Heart left ventricle (tissue), 16 donors: ENCODE measurements around the gene ZKSCAN4. TPM values are rescaled to one million over a fixed set of nuclear protein-coding genes. Genes with fewer than 3 reads are reported as not detected.

Experiments
- ATAC-seq, 4 donors: fragments of 200-7000 bp; cut with Tn5 transposase; one replicate each; pipeline ENCODE4 v1.9.1; 2020 to 2022; ENCODE audit warnings: moderate library complexity in 4 of 4, mild to moderate bottlenecking in 3 of 4, moderate number of reproducible peaks in 1 of 4
- DNase-seq, 5 donors: peaks; one replicate each; pipeline ENCODE4 v3.0.0-alpha.2; 2020
- H3K27ac ChIP-seq, 12 donors: fragments of 200-600 bp; sonication (generic) in 4 of 12; one replicate each; pipeline versions ENCODE4 v1.5.0 to v1.8.0; 2016 to 2022; ENCODE audit warnings: mild to moderate bottlenecking in 2 of 12
- H3K27me3 ChIP-seq, 9 donors: fragments of 200-600 bp; sonication (generic) in 2 of 9; one replicate each; pipeline versions ENCODE4 v1.5.1 to v1.8.0; 2016 to 2022; ENCODE audit warnings: mild to moderate bottlenecking in 3 of 9
- H3K36me3 ChIP-seq, 9 donors: fragments of 200-600 bp; sonication (generic) in 2 of 9; one replicate each; pipeline versions ENCODE4 v1.5.0 to v1.8.0; 2018 to 2022; ENCODE audit warnings: mild to moderate bottlenecking in 2 of 9
- H3K4me1 ChIP-seq, 12 donors: fragments of 200-600 bp; sonication (generic) in 4 of 12; one replicate each; pipeline versions ENCODE4 v1.5.0 to v1.8.0; 2016 to 2022; ENCODE audit warnings: mild to moderate bottlenecking in 3 of 12
- H3K4me3 ChIP-seq, 12 donors: fragments of 200-600 bp; sonication (generic) in 4 of 12; one replicate each; pipeline versions ENCODE4 v1.5.0 to v1.8.0; 2017 to 2022; ENCODE audit warnings: mild to moderate bottlenecking in 9 of 12, moderate library complexity in 4 of 12
- H3K9me3 ChIP-seq, 12 donors: fragments of 200-600 bp; sonication (generic) in 4 of 12; one replicate each; pipeline versions ENCODE4 v1.5.0 to v1.8.0; 2016 to 2022; ENCODE audit warnings: mild to moderate bottlenecking in 1 of 12
- CTCF ChIP-seq, 12 donors: fragments of 200-600 bp; sonication (generic) in 4 of 12; IDR thresholded peaks; one replicate each; pipeline versions ENCODE4 v1.5.0 to v1.8.0; 2018 to 2022; ENCODE audit warnings: antibody characterized with exemption in 12 of 12, mild to moderate bottlenecking in 5 of 12
- POLR2A ChIP-seq, 2 donors: fragments of 450-650 bp; IDR thresholded peaks; one replicate each; pipeline ENCODE4 v1.6.1; 2017; ENCODE audit warnings: antibody characterized with exemption in 2 of 2, mild to moderate bottlenecking in 2 of 2, moderate library complexity in 2 of 2
- WGBS, 4 donors: extraction: QIAGEN DNeasy Blood & Tissue Kit in 2 of 4; methylation state at CpG; one replicate each; pipeline versions ENCODE4 v1.1.5 to v1.1.7; 2013 to 2018; 5-methylcytosine and 5-hydroxymethylcytosine counted together
- intact Hi-C, 10 donors: fragments of 100-400 bp; cut with DNase I; formaldehyde crosslinking; loops; one replicate each; pipeline versions ENCODE4 v1.11.1 to v1.14.2; 2022
- polyA plus RNA-seq, 2 donors: library from polyadenylated mRNA; stranded (reverse); fragments of 200-250 nt; gene quantifications; one replicate each; pipeline ENCODE4 v1.2.3, GENCODE V29; 2013
- total RNA-seq, 9 donors: library from RNA; depleted of rRNA in 2 of 9; stranded (reverse); fragments of >200 nt in 2 of 9; fragmentation: NEBNext Ultra II Directional in 3 of 9; extraction: Animal tissue kit (Norgen Biotek cat#: 25700) in 3 of 9; gene quantifications; one replicate each; pipeline versions ENCODE4 v1.1.0 to v1.2.4, GENCODE V29; 2016 to 2023
- donor health status: ischemic (EF 13 %, LVEDD 7.1; RV severe dilation, severe dysfunction).
- donor health status: healthy with polysubstance abuse.
- donor health status: DM: no; HTN: yes; CAD: no.
- donor health status: DM: no; HTN: no; CAD: no.
- donor health status: ischemic (EF 25% LVEDD 6.9; RV normal size, moderate dysfunction).
- donor health status: ischemic (EF 25% LVEDD 5.7; RV mildly dilated, moderate dysfunction).
- donor health status: healthy.
- donor health status: DM: yes; HTN: yes; CAD: no.
- donor health status: ischemic (EF 35%, LVEDD 5.7; RV mildly dilated, moderate dysfunction).
- donor health status: nonischemic (EF 11% LVEDD 7.7; RV severe dilation, severe dysfunction).
- donor health status: DM: yes; HTN: yes; CAD: no.
- donor health status: PGD.
- donor health status: ischemic (EF 29% LVEDD 5.4; RV normal size, mild dysfunction).
- donor health status: nonischemic (EF 23%, LVEDD 6.1; RV moderate dilation, normal function).

The ZKSCAN4 gene
- total and polyA plus RNA-seq, 11 donors, result 1.5 to 5.0 (median 2.4) TPM

GRCh38 chr6:28235912-28236452, 16.1 kb downstream of the ZKSCAN4 start:
- H3K27me3 ChIP-seq, result no peaks in the 10 kb centered on the region
- TF ChIP-seq POLR2A (IDR thresholded peaks at IDR 0.05) (no peak), CTCF (IDR thresholded peaks at IDR 0.05) (no peak)
- peaks cover 0 to 7% (median 0%) of the 10 kb centered on the region in 12 donors for H3K9me3 ChIP-seq
- H3K4me3 ChIP-seq, result no peak overlapping the region
- H3K27ac ChIP-seq, result no peak overlapping the region
- H3K4me1 ChIP-seq, result peaks cover 0 to 11% (median 0%) of the 10 kb centered on the region in 12 donors
- peaks cover 0 to 62% (median 39%) of the 10 kb centered on the region in 9 donors for H3K36me3 ChIP-seq
- WGBS, 4 donors, result 86 to 89% (median 87%) methylated on average over 3 of the region's 3 CpGs
- no peak for DNase-seq
- no peak for ATAC-seq
- intact Hi-C loops, result no loop called here

DNA sequence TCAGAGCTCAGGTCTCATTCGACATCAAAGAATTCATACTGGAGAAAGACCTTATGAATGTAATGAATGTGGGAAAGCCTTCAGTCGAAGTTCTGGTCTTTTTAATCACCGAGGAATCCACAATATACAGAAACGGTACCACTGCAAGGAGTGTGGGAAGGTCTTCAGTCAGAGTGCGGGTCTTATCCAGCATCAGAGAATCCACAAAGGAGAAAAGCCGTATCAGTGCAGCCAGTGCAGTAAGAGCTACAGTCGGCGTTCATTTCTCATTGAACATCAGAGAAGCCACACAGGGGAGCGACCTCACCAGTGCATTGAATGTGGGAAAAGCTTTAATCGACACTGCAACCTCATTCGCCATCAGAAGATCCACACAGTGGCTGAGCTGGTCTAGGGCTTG, 19.3 kb downstream of the ZKSCAN4 start:
- H3K36me3 ChIP-seq, result peaks cover 0 to 82% (median 66%) of the 10 kb centered on the region in 9 donors
- intact Hi-C loops, result no loop called here
- H3K9me3 ChIP-seq, result peaks cover 0 to 7% (median 0%) of the 10 kb centered on the region in 12 donors
- no peaks in the 10 kb centered on the region for H3K27me3 ChIP-seq
- no peak for ATAC-seq
- DNase-seq, result no peak
- no peak overlapping the region for H3K4me3 ChIP-seq
- no peak for TF ChIP-seq CTCF (IDR thresholded peaks at IDR 0.05)
- no peak for TF ChIP-seq POLR2A (IDR thresholded peaks at IDR 0.05)
- H3K27ac ChIP-seq, result no peak overlapping the region
- H3K4me1 ChIP-seq, result peaks cover 0 to 11% (median 0%) of the 10 kb centered on the region in 12 donors
- 95 to 98% (median 96%) methylated on average over 11 of the region's 11 CpGs for WGBS, 4 donors

DNA sequence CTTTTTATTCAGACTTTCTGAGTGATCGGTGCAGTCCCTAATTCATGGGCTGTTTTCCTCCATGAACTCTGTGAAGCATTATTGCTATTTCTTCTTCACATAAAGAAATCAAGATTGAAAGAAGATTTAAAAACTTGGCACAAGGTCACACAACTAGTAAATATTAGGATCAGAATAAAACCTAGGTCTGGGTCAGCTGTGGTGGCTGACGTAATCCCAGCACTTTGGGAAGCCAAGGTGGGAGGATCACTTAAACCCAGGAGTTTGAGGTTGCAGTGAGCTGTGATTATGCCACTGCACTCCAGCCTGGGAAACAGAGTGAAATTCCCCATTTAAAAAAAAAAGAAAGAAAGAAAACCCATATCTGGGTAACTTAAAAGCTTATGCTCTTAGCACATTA, 25.6 kb downstream of the ZKSCAN4 start:
- DNase-seq, result no peak
- Histone ChIP-seq H3K4me1 (peaks cover 0 to 26% (median 12%) of the 10 kb centered on the region in 12 donors), H3K9me3 (no peaks in the 10 kb centered on the region), H3K27ac (no peak overlapping the region), H3K36me3 (peaks cover 0 to 47% (median 44%) of the 10 kb centered on the region in 9 donors), H3K4me3 (peak overlapping the region in 3 of 12 donors; percentile 74 to 84 (median 82)), H3K27me3 (peaks cover 0 to 12% (median 0%) of the 10 kb centered on the region in 9 donors)
- no peak for TF ChIP-seq POLR2A (IDR thresholded peaks at IDR 0.05)
- TF ChIP-seq CTCF (IDR thresholded peaks at IDR 0.05), result no peak
- intact Hi-C loops, result loop anchor here in 3 of 10 donors (5.0 to 10.0 kb wide), 3 partner anchors 56 to 131 kb away; partner anchors contain the start of genes ZKSCAN8 (in 2 of the 3) and PGBD1 (in 1 of the 3)
- ATAC-seq, result no peak
- WGBS, 4 donors, result 90 to 95% (median 92%) methylated on average over 2 of the region's 2 CpGs

- TF ChIP-seq CTCF (IDR thresholded peaks at IDR 0.05) (no peak), POLR2A (IDR thresholded peaks at IDR 0.05) (no peak)
- Histone ChIP-seq H3K9me3 (no peaks in the 10 kb centered on the region), H3K36me3 (peaks cover 0 to 35% (median 33%) of the 10 kb centered on the region in 9 donors), H3K27me3 (peaks cover 0 to 19% (median 7%) of the 10 kb centered on the region in 9 donors), H3K4me3 (peak within 1 kb of the TSS; percentile 70 to 93 (median 78)), H3K4me1 (peaks cover 0 to 26% (median 12%) of the 10 kb centered on the region in 12 donors), H3K27ac (peak within 1 kb of the TSS; percentile 3 to 87 (median 82))
- peak; percentile 96 to 99 (median 98) for ATAC-seq
- peak; percentile 85 to 92 (median 89) for DNase-seq
- intact Hi-C loops, result loop anchor here in 3 of 10 donors (2.0 to 10.0 kb wide), 5 partner anchors 28 to 144 kb away; partner anchors contain the start of genes ZKSCAN8 (in 2 of the 3), PGBD1 (in 1 of the 3), ZKSCAN4 (in 1 of the 3) and ZNF165 (in 1 of the 3)
- WGBS, 4 donors, result 0 to 1% (median 1%) methylated on average over 42 to 45 of the region's 45 CpGs
Observed at GRCh38 chr6:28225056-28225834, 26.8 kb downstream of the ZKSCAN4 start, which contains the start of gene ZSCAN9. Gene ZSCAN9 (plus strand): TSS chr6:28225275. CDS start chr6:28227085, 1,810 bp downstream.
